ENCODE measurements around the gene SYNPR. TPM values are rescaled to one million over a fixed set of nuclear protein-coding genes. Genes with fewer than 3 reads are reported as not detected.

SYNPR gene
- total RNA-seq, 4 donors from 2014 or later, result not detected

DNA sequence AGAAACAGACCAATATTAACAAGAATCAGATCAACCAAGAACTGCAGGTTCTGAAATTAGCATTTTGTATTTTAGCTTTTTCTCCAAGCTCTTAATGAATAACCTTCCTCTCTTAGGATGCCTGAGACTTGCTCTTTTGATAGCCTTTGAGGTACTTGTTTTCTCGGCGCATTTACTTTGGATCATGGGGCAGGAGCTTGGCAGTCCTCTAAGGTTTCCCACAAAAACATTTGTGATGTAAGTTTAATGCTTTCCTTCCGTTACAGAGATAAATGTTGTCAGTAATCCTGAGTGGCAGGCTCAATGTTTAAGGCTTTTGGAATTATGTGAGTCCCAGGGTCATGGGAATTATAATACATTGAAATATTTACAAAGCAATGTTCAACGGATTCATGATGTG lies 236.6 kb downstream of the SYNPR start:
- no peak overlapping the region for H3K4me3 ChIP-seq (ENCODE audit: low read depth, poor library complexity, severe bottlenecking)
- TF ChIP-seq POLR2A (IDR thresholded peaks at IDR 0.05), result no peak
- TF ChIP-seq, protein P1, sequence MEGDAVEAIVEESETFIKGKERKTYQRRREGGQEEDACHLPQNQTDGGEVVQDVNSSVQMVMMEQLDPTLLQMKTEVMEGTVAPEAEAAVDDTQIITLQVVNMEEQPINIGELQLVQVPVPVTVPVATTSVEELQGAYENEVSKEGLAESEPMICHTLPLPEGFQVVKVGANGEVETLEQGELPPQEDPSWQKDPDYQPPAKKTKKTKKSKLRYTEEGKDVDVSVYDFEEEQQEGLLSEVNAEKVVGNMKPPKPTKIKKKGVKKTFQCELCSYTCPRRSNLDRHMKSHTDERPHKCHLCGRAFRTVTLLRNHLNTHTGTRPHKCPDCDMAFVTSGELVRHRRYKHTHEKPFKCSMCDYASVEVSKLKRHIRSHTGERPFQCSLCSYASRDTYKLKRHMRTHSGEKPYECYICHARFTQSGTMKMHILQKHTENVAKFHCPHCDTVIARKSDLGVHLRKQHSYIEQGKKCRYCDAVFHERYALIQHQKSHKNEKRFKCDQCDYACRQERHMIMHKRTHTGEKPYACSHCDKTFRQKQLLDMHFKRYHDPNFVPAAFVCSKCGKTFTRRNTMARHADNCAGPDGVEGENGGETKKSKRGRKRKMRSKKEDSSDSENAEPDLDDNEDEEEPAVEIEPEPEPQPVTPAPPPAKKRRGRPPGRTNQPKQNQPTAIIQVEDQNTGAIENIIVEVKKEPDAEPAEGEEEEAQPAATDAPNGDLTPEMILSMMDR (IDR thresholded peaks at IDR 0.05), result no peak
- no peak for DNase-seq (ENCODE audit: low spot score in 2 of 2)
- 65 to 70% methylated on average over 4 of the region's 4 CpGs for WGBS, 2 donors
- intact Hi-C loops (cut with DNase I; ENCODE audit: low total_unique reads), result no loop called here

DNA sequence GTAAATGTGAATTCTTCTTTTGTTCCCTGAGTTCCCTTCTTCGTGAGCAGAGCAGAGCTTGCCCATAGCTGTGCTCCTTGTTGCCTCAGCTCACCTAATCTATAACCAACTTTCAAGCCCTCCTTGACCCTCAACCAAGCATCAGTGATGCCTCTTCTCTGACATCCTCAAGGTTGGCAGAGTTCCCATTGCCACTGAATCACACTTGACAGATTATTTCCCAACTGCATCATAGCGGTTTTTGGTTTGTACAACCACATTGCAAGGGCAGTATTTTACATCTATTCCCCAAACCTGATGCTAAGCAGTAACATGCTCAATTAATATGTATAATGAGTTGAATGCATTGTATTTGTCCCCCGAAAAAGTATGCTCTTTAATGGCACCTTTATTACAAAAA lies 241.3 kb downstream of the SYNPR start:
- intact Hi-C loops (cut with DNase I; ENCODE audit: low total_unique reads), result no loop called here
- H3K4me3 ChIP-seq (ENCODE audit: low read depth, poor library complexity, severe bottlenecking), result no peak overlapping the region
- TF ChIP-seq, protein P1 (IDR thresholded peaks at IDR 0.05), result no peak
- no peak for TF ChIP-seq POLR2A (IDR thresholded peaks at IDR 0.05)
- no peak for DNase-seq (ENCODE audit: low spot score in 2 of 2)
- 65 to 68% methylated on average over 3 of the region's 3 CpGs for WGBS, 2 donors

DNA sequence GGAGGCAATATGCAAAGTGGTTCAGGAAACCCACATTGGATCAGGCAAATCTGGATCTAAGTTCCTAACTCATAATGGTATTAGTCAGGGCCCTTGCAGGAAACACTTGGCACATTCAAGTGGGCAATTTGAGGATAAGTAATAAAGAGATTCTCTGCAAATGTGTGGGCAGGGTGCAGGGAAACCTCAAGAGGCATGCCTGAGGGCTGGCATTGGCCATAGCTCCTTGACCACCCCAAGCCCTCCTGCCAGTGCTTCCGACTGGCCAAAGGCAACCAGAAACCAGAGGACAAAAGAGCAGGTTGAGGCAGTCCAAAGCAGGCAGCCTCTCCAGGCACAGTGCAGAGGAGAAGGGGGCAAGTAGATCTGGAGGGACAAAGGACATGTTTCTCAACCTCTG lies 243.5 kb downstream of the SYNPR start:
- no peak for DNase-seq (ENCODE audit: low spot score in 2 of 2)
- no peak overlapping the region for H3K4me3 ChIP-seq (ENCODE audit: low read depth, poor library complexity, severe bottlenecking)
- intact Hi-C loops (cut with DNase I; ENCODE audit: low total_unique reads), result no loop called here
- TF ChIP-seq, protein P1 (IDR thresholded peaks at IDR 0.05), result no peak
- no peak for TF ChIP-seq POLR2A (IDR thresholded peaks at IDR 0.05)
- WGBS, 2 donors, result 63 to 65% methylated on average over 1 of the region's 1 CpG

DNA sequence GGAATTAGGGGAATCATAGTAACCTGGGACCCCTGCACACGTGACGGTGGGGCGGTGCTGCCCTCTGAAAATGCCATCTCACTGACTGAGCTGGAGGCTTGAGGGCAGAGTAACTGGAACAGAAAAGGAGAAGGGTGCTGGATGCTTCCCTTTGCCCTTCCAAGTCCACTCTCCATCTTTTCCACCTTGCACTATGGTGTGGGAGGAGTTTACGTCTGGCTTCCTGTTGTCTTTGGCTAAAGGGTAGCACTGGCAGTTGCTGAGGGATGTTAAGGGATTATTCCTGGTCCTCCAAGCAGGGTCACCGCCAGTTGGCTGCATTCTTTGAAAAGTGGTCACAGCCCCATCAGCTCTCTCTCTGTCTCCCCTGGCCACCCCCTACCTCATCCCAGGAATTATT lies 245.0 kb downstream of the SYNPR start:
- H3K4me3 ChIP-seq (ENCODE audit: low read depth, poor library complexity, severe bottlenecking), result no peak overlapping the region
- TF ChIP-seq POLR2A (IDR thresholded peaks at IDR 0.05), result no peak
- TF ChIP-seq, protein P1 (IDR thresholded peaks at IDR 0.05), result no peak
- no peak for DNase-seq (ENCODE audit: low spot score in 2 of 2)
- intact Hi-C loops (cut with DNase I; ENCODE audit: low total_unique reads), result no loop called here
- 59 to 60% methylated on average over 5 of the region's 5 CpGs for WGBS, 2 donors

DNA sequence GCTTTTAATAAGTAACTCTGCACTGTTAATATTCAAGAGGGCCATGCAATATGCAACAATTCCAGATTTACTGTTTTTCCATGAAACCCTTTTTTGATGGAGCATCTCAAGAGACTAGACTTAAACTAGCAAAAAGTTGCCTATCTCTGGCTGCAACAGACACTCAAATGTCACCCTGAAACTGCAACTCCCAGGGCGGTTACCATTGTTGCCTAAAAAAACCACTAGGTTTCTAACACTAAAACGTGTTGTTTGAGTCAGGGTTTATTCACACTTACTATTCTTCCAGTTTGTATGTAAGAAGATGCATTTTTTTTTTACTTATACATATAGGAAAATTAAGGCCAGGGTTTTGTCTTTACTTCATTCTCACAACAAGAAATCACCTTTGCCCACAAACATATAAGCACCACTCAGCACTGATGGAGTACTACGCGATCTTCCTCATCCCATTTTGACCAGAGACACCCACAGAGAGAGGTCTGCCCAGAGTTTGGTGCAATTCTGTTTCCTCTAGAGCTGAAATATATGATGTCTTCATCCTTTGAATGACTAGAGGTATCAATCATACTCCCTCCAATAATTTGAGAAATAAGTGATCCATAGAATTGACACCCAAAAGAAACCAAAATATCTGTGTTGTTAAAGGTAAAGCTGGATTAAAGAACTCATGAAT lies 250.4 kb downstream of the SYNPR start:
- H3K4me3 ChIP-seq (ENCODE audit: low read depth, poor library complexity, severe bottlenecking), result no peak overlapping the region
- TF ChIP-seq, protein P1 (IDR thresholded peaks at IDR 0.05), result no peak
- TF ChIP-seq POLR2A (IDR thresholded peaks at IDR 0.05), result no peak
- intact Hi-C loops (cut with DNase I; ENCODE audit: low total_unique reads), result no loop called here
- DNase-seq (ENCODE audit: low spot score in 2 of 2), result no peak
- 79 to 84% methylated on average over 4 of the region's 4 CpGs for WGBS, 2 donors

DNA sequence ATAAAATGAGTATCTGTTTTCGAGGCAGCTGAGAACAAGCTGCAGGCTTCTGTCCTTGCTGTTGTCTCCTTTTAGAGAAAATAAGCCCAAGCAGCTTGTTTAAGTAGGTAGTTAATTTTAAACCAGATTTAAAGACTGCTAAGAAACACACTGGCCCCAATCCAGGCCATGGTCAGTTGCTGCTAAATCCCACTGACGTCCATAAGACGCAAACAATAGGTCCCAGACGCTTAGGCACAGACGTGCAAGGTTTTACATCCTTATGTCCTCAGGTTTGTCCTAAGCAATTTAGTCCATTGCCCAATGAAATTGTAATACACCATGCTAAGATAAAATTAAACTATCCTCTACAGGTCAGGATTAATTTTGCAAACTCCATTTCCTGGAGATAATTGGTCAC lies 254.4 kb downstream of the SYNPR start:
- 82 to 90% methylated on average over 5 of the region's 5 CpGs for WGBS, 2 donors
- DNase-seq (ENCODE audit: low spot score in 2 of 2), result no peak
- TF ChIP-seq, protein P1 (IDR thresholded peaks at IDR 0.05), result no peak
- TF ChIP-seq POLR2A (IDR thresholded peaks at IDR 0.05), result no peak
- intact Hi-C loops (cut with DNase I; ENCODE audit: low total_unique reads), result no loop called here
- H3K4me3 ChIP-seq (ENCODE audit: low read depth, poor library complexity, severe bottlenecking), result no peak overlapping the region

All from lower leg skin (tissue), 4 donors.